ENCODE data around the gene LKAAEAR1. TPM values are rescaled to one million over a fixed set of nuclear protein-coding genes. Genes with fewer than 3 reads are reported as not detected.
"Not testable (repeated sequence)": the region's sequence is repeated elsewhere in the genome, so short reads cannot be mapped to it uniquely, and the experiment has no call there.

Gene LKAAEAR1, protein sequence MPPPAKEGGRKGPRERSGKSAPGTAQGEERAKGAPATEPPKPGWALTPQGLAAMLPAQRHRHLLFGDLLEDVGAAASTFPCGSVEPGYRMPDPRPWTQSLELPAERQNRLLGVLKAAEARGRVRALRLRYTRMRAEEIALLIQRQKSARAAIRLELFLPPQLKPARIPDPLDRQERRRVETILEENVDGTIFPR
- 0.24 and 6.6 TPM in 2 replicates for total RNA-seq (2014; rRNA removed; shearing (Covaris generic))

DNA sequence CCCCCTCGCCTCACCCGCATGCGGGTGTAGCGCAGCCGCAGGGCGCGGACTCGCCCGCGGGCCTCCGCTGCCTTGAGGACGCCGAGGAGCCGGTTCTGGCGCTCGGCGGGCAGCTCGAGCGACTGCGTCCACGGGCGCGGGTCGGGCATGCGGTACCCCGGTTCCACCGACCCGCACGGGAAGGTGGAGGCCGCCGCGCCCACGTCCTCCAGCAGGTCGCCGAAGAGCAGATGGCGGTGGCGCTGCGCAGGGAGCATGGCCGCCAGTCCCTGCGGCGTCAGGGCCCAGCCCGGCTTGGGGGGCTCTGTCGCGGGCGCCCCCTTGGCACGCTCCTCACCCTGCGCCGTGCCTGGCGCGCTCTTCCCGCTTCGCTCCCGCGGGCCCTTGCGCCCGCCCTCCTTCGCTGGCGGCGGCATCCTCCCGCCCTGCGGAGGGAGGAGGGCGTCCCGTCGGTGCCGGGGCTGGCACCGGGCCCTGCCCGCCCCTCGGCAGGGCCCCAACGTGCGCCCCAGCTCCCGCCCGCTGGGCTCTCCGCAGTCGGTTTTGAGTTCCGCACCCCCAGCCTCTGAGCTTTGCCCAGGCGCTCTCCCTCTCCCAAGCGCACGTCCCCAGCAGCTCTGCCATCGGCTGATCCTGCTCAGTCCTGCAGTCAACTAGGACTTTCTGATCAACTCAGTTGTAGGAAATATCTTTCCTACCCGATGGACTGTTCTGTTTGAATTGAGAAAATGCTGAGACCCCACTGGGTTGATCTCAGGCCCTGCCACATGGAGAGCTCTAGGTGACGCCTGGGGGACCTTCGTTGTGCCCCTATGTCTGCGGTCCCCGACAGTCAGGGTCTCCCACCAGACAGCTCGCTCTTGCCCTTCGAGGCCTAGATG lies at the start of gene LKAAEAR1:
Gene LKAAEAR1 (minus strand): TSS at position 595 of the 881 bp plus-strand sequence. CDS start 179 bp downstream, at position 416.
- Histone ChIP-seq H3K4me3 (peak within 1 kb of the TSS; percentile 35), H3K36me3 (no peaks in the 10 kb centered on the region; the same call in 1 of the 2 replicates), H3K9me3 (replicated peaks) (peaks cover 6% of the 10 kb centered on the region), H3K27me3 (replicated peaks) (peaks cover 36% of the 10 kb centered on the region), H3K27ac (no peak within 1 kb of the TSS), H3K4me1 (replicated peaks) (peaks cover 26% of the 10 kb centered on the region)
- no peak for DNase-seq (ENCODE audit: low read depth in 1 of 2, low spot score in 2 of 2)

DNA sequence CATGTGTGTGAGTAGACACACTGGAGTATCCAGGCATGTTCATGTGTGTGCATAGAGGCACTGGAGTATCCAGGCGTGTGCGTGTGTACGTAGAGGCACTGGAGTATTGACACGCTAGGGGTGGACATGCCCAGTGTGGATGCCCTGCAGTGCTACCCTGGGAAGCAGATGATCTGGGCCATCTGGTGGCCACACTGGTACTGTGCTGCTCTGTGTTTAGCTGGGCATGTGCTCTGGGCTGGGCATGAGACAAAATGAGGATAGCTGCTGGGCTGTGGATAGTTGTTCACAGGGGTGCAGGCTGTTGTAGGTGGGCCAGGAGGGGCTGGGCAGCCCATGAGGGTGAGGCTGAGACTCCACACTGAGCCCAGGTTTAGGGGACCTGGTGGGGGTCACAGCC lies 47.2 kb upstream of the LKAAEAR1 start:
- Histone ChIP-seq H3K4me1 (replicated peaks) (no peaks in the 10 kb centered on the region), H3K27me3 (replicated peaks) (no peaks in the 10 kb centered on the region), H3K9me3 (replicated peaks) (no peaks in the 10 kb centered on the region), H3K36me3 (no peaks in the 10 kb centered on the region), H3K4me3 (no peak overlapping the region), H3K27ac (no peak overlapping the region)
- DNase-seq (ENCODE audit: low read depth in 1 of 2, low spot score in 2 of 2), result peak; percentile 33 to 65

DNA sequence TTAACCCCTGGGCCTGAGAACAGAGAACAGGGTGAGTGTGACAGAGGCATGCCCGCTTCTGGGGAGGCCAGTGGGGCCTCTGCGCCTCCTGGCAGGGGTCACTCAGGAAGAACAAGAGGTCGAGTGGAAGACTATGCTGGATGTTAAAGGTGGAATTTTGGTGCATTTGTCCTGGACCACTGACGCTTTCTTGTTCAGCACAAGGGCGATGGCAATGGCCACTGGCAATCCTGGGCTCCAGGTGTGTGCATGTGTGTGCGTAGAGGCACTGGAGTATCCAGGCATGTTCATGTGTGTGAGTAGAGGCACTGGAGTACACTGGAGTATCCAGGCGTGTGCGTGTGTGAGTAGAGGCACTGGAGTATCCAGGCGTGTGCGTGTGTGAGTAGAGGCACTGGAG lies 46.7 kb upstream of the LKAAEAR1 start:
- Histone ChIP-seq H3K4me1 (replicated peaks) (no peaks in the 10 kb centered on the region), H3K36me3 (no peaks in the 10 kb centered on the region), H3K9me3 (replicated peaks) (no peaks in the 10 kb centered on the region), H3K27me3 (replicated peaks) (no peaks in the 10 kb centered on the region), H3K4me3 (no peak overlapping the region), H3K27ac (no peak overlapping the region)
- DNase-seq (ENCODE audit: low read depth in 1 of 2, low spot score in 2 of 2), result peak in 1 of 2 experiments; percentile 28

DNA sequence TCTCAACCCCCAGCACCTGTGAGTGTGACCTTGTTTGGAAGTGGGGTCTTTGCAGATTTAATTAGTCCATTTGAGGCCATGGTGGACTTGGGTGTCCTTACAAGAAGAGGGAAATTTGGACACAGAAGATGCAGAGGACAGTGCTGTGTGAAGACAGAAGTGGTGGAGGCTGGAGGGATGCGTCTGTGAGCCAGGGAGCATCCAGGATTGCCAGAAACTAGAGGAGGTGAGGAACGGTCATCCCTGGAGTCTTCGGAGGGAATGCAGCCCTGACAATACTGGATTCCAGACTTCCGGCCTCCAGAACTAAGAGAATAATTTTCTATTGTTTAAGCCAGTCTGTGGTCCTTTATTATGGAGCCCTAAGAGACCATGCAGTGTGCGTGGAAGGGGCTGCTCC lies 46.1 kb upstream of the LKAAEAR1 start:
- peak in 1 of 2 experiments; percentile 15 for DNase-seq (ENCODE audit: low read depth in 1 of 2, low spot score in 2 of 2)
- no peaks in the 10 kb centered on the region for H3K4me1 ChIP-seq (replicated peaks)
- no peaks in the 10 kb centered on the region for H3K27me3 ChIP-seq (replicated peaks)
- no peaks in the 10 kb centered on the region for H3K9me3 ChIP-seq (replicated peaks)
- H3K27ac ChIP-seq, result no peak overlapping the region
- no peaks in the 10 kb centered on the region for H3K36me3 ChIP-seq
- H3K4me3 ChIP-seq, result no peak overlapping the region

DNA sequence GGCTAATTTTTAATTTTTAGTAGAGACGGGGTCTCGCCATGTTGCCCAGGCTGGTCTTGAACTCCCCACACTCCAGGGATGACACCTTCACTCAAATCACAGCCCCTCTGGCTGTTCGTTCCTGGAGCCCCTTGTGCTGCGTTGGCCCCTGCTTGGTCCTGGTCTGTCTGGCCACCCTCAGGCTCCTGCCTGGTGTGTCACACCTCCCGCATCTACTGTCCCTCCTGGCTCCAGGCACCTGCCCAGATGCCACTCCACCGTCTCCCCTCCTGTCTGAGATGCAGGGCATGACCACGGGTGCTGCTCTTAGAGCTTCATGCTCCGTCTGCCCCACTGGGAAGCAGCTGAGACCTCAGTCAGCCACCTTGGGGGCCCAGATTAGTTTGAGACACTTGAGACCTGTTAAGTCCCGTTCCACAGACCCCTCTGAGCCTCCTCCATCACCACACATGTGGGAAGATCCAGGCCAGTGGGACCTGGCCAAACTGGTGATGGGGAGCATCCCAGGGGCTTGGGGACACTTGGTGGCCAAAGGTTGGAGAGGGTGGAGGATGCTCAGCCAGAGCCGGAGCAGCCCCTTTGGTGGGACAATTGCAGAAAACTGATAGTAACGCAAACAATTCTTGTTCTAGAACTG lies 45.1 kb upstream of the LKAAEAR1 start:
- Histone ChIP-seq H3K27me3 (replicated peaks) (peaks cover 4% of the 10 kb centered on the region), H3K9me3 (replicated peaks) (no peaks in the 10 kb centered on the region), H3K4me3 (no peak overlapping the region), H3K36me3 (no peaks in the 10 kb centered on the region), H3K4me1 (replicated peaks) (no peaks in the 10 kb centered on the region), H3K27ac (no peak overlapping the region)
- peak in 1 of 2 experiments; percentile 37 for DNase-seq (ENCODE audit: low read depth in 1 of 2, low spot score in 2 of 2)

DNA sequence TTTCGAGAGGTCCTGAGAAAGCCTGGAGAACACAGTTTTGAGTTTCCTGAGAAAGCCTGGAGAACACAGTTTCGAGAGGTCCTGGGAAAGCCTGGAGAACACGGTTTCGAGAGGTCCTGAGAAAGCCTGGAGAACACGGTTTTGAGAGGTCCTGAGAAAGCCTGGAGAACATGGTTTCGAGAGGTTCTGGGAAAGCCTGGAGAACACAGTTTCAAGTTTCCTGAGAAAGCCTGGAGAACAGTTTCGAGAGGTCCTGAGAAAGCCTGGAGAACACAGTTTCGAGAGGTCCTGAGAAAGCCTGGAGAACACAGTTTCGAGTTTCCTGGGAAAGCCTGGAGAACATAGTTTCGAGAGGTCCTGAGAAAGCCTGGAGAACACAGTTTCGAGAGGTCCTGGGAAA lies 39.3 kb upstream of the LKAAEAR1 start:
- not testable (repeated sequence) for DNase-seq (ENCODE audit: low read depth in 1 of 2, low spot score in 2 of 2); H3K27ac ChIP-seq; H3K4me1 ChIP-seq (replicated peaks); H3K9me3 ChIP-seq (replicated peaks); H3K36me3 ChIP-seq; H3K4me3 ChIP-seq
- peaks cover 19% of the 10 kb centered on the region for H3K27me3 ChIP-seq (replicated peaks)

DNA sequence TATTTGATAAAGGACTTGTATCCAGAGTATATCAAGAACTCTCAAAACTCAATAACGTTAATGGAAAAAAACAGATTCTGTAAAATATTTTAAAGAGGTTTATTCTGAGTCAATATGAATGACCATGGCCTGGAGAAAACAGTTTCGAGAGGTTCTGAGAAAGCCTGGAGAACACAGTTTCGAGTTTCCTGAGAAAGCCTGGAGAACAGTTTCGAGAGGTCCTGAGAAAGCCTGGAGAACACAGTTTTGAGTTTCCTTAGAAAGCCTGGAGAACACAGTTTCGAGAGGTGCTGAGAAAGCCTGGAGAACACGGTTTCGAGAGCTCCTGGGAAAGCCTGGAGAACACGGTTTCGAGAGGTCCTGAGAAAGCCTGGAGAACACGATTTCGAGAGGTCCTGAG lies 38.7 kb upstream of the LKAAEAR1 start:
- not testable (repeated sequence) for H3K36me3 ChIP-seq; H3K27ac ChIP-seq; H3K4me3 ChIP-seq; H3K4me1 ChIP-seq (replicated peaks); H3K9me3 ChIP-seq (replicated peaks)
- DNase-seq (ENCODE audit: low read depth in 1 of 2, low spot score in 2 of 2), result peak in 1 of 2 experiments; percentile 1
- peaks cover 19% of the 10 kb centered on the region for H3K27me3 ChIP-seq (replicated peaks)

DNA sequence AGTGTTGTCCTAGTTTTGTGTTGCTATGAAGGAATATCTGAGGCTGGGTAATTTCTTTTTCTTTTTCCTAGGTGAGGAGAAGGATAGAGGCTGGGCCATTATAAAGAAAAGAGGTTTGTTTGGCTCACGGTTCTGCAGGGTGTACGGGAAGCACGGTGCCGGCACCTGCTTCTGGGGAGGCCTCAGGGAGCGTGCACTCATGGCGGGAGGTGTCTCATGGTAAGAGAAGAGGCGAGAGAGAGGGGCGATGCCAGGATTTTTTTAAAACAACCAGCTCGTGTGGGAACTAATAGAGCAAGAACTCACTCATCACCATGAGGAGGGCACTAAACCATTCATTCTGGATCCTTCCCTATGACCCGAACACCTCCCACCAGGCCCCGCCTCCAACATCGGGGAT lies 37.4 kb upstream of the LKAAEAR1 start:
- Histone ChIP-seq H3K4me3 (no peak overlapping the region), H3K27ac (no peak overlapping the region), H3K36me3 (no peaks in the 10 kb centered on the region), H3K4me1 (replicated peaks) (peaks cover 4% of the 10 kb centered on the region; the same call in 1 of the 2 replicates), H3K9me3 (replicated peaks) (no peaks in the 10 kb centered on the region), H3K27me3 (replicated peaks) (peaks cover 19% of the 10 kb centered on the region)
- DNase-seq (ENCODE audit: low read depth in 1 of 2, low spot score in 2 of 2), result no peak

DNA sequence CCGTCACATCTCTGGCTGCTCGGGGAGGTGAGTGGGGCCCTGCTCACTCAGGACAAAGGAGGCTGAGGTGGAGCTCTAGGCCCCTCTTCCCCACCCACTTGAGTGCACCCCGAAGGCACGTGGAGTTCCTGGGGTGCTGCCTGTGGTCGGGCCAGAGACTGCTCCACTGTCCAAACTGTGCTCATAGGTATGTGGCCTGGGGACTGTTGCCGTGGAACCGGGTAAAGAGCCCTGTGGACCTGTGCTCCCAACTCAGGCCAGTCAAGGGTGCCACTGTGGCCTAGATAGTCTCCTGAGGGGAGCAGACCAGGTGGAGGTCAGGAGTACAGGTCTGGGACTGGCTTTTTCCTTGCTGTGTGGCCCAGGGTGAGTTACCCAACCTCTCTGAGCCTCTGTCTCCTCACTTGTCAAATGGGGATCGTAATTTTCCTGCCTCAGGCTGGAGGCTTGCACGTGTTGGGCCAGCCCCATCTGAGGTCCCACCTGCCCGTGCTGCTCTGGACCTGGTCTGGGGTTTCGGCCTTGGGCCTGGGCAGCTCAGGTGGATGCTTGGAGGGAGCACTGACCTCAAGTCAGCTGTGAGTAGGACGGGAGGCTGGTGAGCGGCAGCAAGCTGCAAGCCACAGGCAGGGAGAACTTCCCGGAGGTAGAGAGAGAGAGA lies 35.6 kb upstream of the LKAAEAR1 start:
- H3K4me3 ChIP-seq, result no peak overlapping the region
- no peak overlapping the region for H3K27ac ChIP-seq
- H3K27me3 ChIP-seq (replicated peaks), result peaks cover 19% of the 10 kb centered on the region
- H3K4me1 ChIP-seq (replicated peaks), result peaks cover 4% of the 10 kb centered on the region; the same call in 1 of the 2 replicates
- H3K36me3 ChIP-seq, result no peaks in the 10 kb centered on the region
- DNase-seq (ENCODE audit: low read depth in 1 of 2, low spot score in 2 of 2), result peak in 1 of 2 experiments; percentile 31
- H3K9me3 ChIP-seq (replicated peaks), result no peaks in the 10 kb centered on the region

DNA sequence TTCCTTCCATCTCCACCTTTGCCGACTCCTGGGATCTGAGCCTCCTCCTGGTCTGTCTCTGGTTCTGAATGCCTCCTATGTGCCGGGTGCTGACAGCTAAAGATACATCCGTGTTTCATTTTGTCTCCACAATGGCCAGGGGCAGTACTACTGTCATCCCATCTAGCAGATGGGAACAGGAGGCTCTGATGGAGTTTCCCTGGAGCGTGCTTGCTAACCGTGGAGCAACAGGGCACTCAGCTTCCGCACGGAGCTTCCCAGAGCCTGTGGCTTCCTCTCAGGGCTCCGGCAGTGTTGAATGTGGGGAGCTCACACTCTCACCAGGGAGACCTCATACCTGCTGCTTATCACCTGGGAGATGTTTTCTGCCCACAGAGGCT lies 35.1 kb upstream of the LKAAEAR1 start:
- H3K4me3 ChIP-seq, result no peak overlapping the region
- no peaks in the 10 kb centered on the region for H3K36me3 ChIP-seq
- no peaks in the 10 kb centered on the region for H3K9me3 ChIP-seq (replicated peaks)
- H3K27me3 ChIP-seq (replicated peaks), result peaks cover 17% of the 10 kb centered on the region
- peaks cover 4% of the 10 kb centered on the region; the same call in 1 of the 2 replicates for H3K4me1 ChIP-seq (replicated peaks)
- DNase-seq (ENCODE audit: low read depth in 1 of 2, low spot score in 2 of 2), result peak in 1 of 2 experiments; percentile 30
- H3K27ac ChIP-seq, result no peak overlapping the region

DNA sequence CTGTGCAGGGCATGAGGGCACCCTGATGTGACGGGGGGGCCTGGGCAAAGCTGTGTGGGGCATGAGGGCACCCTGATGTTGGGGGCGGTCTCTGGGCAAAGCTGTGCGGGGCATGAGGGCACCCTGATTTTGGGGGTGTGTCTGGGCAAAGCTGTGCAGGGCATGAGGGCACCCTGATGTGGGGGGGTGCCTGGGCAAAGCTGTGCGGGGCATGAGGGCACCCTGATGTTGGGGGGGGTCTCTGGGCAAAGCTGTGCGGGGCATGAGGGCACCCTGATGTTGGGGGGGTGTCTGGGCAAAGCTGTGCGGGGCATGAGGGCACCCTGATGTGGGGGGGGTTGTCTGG lies 33.2 kb upstream of the LKAAEAR1 start:
- not testable (repeated sequence) for H3K27ac ChIP-seq; H3K4me3 ChIP-seq; H3K36me3 ChIP-seq; H3K9me3 ChIP-seq (replicated peaks); H3K4me1 ChIP-seq (replicated peaks)
- peaks cover 24% of the 10 kb centered on the region for H3K27me3 ChIP-seq (replicated peaks)
- DNase-seq (ENCODE audit: low read depth in 1 of 2, low spot score in 2 of 2), result peak in 1 of 2 experiments; percentile 4

DNA sequence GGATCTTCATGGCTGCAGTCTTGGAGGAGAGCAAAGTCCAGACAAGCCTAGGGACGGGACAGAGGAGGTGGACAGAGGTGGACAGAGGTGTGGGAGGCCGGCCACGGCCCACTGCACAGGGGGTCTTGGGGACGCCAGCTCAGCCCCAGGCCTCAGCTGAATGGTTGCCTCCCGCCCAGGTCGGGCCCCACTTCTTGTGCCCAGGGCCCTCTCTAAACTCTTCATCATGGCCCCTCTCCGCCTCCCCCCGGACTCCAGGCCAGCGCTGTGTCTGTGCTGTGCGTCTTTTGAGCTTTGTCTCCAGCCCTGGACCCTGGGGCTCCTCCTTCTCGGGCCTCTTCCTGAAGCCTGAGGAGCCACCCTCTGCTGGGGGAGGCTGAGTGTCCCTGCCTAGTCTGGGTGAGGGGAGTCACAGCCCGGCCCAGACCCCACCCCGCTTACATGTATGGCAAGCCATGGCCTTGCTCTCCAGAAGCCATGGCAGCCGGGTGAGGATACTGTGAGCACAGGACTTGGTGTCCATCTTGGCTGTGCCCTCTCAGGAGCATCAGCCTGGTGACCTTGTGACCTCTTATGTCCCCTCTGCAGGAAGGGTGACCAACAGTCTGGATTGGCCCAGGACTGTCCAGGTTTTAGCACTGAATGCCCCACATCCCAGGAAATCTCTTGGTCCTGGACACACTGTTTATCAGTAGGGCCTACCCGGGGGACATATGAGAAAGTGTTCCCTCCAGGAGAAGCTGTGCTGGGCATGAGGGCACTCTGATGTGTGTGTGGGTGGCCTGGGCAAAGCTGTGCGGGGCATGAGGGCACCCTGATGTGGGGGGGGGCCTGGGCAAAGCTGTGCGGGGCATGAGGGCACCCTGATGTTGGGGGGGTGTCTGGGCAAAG lies 32.6 kb upstream of the LKAAEAR1 start:
- Histone ChIP-seq H3K4me3 (no peak overlapping the region), H3K4me1 (replicated peaks) (peaks cover 4% of the 10 kb centered on the region; the same call in 1 of the 2 replicates), H3K9me3 (replicated peaks) (no peaks in the 10 kb centered on the region), H3K27ac (no peak overlapping the region), H3K27me3 (replicated peaks) (peaks cover 24% of the 10 kb centered on the region), H3K36me3 (no peaks in the 10 kb centered on the region)
- peak in 1 of 2 experiments; percentile 42 for DNase-seq (ENCODE audit: low read depth in 1 of 2, low spot score in 2 of 2)

DNA sequence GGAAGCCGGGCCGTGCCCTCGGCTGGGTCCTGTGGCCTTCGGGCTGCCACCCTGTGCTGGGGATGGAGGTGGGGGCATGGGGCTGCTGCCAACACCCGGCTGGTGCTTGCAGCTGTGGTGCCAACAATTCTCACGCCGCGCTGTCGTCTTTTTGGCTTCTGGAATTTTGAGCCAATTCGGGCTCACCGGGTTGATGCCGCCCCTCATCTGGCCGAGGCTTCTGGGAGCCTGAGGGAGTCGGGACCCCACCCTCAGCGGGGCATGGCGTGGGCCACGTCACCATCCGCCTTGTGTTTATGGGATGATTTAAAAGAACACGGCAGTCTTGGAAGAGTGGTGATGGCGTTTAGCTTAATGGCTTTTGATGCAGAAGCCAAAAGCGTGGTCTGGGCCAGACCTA lies 31.8 kb upstream of the LKAAEAR1 start:
- Histone ChIP-seq H3K4me1 (replicated peaks) (peaks cover 4% of the 10 kb centered on the region; the same call in 1 of the 2 replicates), H3K27me3 (replicated peaks) (peaks cover 20% of the 10 kb centered on the region), H3K9me3 (replicated peaks) (no peaks in the 10 kb centered on the region), H3K4me3 (no peak overlapping the region), H3K27ac (no peak overlapping the region), H3K36me3 (no peaks in the 10 kb centered on the region)
- no peak for DNase-seq (ENCODE audit: low read depth in 1 of 2, low spot score in 2 of 2)

Data from SJSA1 (cell line).